HG03520 (cell line): Measurements from ENCODE around the gene XPNPEP3.
"Not testable (repeated sequence)": the region's sequence is repeated elsewhere in the genome, so short reads cannot be mapped to it uniquely, and the experiment has no call there.

Source experiments
- ATAC-seq: cut with Tn5 transposase; IDR thresholded peaks from one replicate; pipeline ENCODE4 v1.9.1; 2021; ENCODE audit warnings: mild to moderate bottlenecking, moderate library complexity; ENCODE audit not compliant: unreplicated experiment

The XPNPEP3 gene

DNA sequence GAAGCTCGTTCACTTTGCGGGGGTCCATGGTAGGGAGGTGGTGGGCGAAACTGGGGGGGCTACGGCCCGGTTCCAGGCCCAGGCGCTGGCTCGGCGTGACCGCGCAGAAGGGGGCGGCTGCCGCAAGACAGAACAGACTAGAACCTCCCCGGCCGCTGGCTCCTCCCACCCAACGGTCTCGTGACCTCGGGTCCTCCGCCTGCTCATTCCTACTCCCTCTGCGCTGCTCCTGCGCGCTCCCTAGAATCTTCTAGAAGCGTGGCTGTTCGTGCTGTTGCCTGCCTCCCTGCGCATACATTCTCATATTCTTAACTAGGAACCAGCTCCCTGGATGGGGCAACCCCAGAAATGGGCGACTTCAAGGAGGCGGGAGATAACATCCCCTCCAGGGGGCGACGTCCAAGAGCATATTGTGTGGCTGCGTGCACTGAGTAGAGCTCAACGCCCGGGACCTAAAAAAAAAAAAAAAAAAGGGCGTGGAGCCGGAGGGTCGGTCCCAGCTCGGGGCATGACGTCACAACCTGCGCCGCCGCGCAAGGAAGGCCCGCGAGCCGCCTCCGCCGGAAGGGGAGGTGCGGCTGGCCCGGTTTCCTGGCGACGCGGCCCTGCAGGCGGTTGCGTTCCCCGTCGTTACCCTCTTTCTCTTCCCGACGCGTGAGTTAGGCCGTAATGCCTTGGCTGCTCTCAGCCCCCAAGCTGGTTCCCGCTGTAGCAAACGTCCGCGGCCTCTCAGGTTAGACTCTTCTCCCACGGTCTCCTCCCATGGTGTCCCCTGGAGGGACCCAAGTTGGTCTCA, at the start of gene XPNPEP3, which contains the start of gene ST13:
Gene XPNPEP3, plus strand, starts transcription at position 636 of the 796 bp plus-strand sequence. Its CDS starts 34 bp downstream, at position 670.
Gene ST13, minus strand, starts transcription at position 127 of the 796 bp plus-strand sequence. Its CDS starts 99 bp downstream, at position 28.
- peak; percentile 75 for ATAC-seq

DNA sequence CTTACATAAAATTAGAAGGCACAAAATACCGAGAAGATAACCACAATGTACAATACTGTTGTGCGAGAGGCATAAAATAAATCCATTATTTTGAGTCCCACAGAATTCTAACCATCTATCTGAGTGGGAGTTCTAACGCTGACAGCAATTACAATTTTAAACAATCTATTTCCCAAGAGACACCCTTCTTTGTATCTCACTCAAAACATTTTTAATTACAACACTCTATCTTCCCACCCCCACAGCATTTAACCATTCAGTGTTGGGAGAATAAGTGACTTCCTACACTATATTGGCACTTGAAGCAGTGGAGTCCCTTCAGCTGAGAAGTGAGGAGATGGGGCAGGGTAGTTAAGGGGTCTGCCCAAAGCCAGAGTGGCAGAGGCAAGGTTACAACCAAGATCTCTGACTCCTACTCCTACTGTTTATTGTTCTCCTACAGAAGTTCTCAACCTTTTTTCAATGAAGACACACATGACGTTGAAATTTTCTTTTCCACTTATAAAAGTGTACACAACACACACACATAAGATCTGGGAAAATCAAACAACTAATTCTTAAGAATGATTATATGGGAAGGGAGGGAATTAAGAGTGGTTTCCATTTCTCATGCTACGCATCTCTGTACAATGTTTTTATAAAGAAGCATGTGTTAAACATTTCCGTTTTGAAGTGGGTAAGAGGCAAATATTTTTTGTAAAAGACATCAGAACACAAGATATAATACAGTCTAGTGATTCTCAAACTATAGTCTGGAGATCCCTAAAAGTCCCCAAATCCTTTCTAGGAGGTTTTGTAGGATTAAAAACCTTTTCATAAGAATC, 48.7 kb upstream of the XPNPEP3 start:
- no peak for ATAC-seq

DNA sequence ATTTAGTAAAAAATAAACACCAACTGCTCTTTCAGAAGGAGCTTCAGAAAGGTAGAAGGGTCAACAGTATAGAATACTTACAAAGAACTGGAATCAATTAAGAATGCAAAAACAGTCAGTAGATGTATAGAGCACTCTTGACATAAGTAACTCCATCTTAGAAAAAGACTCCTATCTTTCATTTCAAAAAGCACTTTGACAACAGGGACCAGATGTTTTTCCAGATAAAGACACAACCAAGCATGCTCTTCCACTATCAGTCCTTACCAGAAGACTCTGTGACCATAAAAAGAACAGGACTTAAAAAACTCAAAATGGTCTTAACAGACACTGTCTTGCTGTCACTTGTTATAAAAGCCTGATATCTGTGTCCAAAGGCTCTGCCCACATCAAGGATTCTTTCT, 43.0 kb upstream of the XPNPEP3 start:
- ATAC-seq: no peak

DNA sequence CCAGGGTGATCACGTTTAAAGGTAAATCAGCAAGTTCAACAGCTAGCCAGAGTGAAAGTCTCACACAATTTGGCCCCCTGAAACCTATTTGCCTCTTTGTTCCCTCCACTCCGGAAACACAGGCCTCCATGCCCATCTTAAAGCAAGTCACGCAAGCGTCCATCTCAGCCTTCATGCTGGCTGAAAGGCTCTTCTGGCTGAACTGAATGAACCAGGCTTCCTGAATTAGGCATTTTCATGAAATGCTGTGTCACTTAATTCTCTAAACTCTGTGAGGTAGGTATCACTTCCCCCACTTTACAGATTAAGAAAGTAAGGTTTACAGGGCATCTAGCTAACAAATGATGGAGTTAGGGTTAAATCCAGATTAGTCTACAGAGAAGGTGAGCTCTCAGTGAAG, 39.2 kb upstream of the XPNPEP3 start:
- no peak for ATAC-seq

DNA sequence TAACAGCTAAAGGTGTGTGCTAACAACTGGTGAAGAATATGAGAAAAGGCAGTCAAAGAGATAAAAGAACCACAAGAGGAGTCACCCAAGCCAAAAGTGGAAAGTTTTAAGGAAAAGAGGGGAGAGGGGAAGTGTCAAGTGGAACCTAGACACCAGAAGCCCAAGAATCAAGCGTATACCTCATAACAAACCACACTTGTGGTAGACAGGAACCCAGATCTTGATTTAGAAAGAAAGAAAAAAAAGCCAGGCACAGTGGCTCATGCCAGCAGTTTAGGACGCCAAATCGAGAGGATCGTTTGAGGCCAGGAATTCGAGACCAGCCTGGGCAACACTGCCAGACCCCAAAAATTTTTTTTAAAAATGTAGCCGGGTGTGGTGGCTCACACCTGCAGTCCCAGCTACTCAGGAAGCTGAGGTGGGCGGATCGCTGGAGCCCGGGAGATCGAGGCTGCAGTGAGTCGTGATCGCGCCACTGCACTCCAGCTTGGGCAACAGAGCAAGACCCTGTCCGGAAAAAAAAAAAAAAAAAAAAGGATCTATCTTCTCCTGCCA, 38.7 kb upstream of the XPNPEP3 start:
- no peak for ATAC-seq

DNA sequence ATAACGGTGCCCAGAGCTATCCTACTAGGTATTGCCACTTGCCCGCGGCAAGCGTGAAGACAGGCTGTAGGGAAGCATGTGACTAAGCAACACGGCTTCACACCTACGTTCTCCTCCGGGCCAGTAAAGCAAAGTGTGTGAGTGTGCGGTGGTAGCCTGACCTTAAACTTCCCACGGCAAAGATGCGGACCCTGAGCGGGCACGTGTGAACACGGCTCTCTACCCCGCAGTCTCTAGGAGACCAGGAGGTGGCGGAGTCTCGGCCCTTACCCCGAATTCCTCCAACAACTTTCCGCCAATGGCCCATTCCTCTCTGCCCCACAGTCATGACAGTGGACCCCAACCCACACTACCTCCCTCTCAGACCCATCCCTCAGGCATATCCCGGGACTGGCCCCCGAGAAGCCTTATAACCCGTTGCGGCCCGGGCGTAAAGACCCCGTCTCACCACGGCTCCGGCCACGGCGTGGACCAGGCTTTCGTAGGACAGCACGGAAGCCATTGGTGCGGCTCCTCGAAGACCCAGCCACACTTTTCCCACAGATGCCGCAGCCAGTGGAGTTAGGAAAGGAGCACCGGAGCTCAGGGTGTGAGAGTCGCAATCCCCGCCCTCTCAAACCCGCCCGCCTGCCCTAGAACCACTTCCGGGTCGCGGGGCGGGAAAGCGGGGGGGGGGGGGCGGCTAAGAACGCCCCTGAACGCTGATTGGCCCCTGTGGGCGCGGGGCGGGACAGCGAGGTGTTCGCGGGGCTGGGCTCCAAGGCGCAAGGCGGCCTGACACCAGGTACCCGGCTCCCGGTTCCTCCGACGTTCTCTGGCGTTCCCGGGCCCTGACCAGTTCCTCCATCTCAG, 38.0 kb upstream of the XPNPEP3 start, which contains the start of gene SLC25A17:
Gene SLC25A17, minus strand, starts transcription at position 600 of the 852 bp plus-strand sequence. Its CDS starts 98 bp downstream, at position 502.
- peak; percentile 45 for ATAC-seq

DNA sequence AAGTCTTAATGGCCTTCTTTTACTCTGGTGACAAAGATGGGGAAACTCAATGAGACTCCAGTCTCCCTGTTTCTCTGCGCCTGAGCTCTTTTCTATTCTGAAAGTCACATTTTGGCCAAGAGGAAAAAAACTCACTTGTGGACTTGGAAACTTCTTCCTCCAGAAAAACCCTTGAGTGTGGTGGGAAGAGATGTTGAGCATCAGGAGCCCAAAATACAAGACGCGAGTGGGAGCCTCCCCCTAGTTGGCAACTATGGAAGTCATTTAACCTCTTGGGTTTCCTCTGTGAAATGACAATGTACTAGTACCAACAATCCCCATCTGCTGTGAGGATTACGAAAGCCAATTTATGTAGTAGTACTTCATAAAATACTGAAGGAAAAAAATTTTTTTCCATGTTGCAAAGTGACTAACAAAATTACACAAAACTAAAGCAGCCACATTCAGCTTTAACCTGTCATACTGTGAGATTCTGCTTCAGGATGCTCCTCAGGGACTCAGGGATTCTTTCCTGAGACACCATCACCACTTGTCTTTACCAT, 37.3 kb upstream of the XPNPEP3 start:
- no peak for ATAC-seq

DNA sequence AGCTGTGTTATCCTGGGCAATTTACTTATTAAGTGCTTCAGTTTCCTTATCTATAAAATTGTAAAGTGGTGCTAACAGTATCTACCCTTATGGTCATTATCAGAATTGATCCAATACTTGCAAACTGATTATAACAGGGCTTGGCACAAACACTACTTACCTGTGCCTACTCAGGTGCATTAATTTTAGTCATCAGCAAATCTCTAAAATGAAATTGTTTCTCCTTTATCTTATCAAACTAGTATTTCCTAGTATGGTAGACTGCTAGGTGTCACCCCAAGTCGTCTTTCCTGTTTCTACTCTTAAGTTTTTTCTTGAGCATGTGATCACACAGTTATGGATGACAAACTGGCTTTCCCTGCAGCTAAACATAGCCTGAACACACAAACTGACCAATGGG, 33.5 kb upstream of the XPNPEP3 start:
- no peak for ATAC-seq

DNA sequence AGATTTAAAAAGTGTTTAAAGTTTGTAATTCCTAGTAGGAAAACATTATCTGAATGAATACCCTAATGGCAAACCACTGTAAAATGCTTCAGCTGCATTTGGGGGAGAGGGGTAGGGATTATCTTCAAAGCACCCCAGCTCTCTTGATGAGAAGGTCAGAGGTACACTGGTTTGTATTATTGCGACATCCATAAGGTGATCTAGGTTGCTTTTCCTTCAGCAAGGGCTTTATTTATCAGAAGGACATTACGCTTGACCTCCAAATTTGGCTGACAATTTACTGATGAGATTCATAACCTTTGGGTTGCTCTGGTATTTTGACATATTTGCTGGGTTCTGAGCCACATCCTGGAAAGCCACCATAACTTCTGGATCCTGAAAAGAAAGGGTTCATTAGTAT, 30.7 kb upstream of the XPNPEP3 start:
- ATAC-seq: not testable (repeated sequence)

DNA sequence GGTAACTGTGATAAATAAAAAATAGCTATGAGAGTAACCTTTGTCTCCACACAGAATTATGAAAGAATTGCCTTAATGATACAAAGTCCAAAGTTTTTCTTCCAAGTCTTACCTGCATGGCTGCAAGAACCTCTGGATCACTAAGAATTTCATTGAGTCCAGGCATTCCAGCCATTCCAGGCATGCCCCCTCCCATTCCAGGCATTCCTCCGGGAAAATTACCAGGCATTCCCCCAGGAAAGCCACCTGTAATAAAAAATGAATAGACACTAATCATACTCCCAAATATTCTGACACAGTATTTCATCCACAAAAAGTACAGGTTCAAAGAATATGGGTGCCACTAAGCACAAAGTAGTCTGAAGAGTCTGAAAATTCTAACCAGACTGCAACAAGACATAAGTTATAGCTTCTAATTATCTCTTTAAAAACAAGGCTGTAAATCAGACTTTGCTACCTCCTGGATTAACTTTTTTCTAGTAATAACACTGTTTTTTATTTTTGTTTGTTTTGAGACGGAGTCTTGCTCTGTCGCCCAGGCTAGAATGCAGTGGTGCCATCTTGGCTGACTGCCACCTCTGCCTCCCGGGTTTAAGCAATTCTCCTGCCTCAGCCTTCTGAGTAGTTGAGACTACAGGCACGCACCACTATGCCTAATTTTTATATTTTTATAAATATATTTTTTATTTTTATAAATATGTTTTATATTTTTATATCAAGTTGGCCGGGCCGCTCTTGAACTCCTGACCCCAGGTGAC, 29.8 kb upstream of the XPNPEP3 start:
- no peak for ATAC-seq

DNA sequence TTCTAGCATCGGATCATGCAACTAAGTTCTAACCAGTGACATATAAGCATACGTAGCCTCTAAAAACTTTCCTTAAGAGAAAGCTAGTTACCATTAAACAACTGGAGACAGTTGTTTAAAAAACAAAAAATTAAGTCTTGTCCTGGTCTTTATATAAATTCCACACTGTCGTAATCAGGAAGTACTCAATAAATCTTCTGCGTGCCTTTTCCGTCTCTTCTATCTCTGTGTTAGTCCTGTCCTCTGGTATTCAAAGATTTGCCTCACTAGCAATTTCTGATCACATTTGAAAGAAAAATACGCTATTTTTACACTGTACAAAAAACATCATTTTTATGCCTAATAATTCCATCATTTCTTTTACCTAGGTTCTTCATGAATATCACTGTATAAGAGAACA, 27.8 kb upstream of the XPNPEP3 start:
- no peak for ATAC-seq

DNA sequence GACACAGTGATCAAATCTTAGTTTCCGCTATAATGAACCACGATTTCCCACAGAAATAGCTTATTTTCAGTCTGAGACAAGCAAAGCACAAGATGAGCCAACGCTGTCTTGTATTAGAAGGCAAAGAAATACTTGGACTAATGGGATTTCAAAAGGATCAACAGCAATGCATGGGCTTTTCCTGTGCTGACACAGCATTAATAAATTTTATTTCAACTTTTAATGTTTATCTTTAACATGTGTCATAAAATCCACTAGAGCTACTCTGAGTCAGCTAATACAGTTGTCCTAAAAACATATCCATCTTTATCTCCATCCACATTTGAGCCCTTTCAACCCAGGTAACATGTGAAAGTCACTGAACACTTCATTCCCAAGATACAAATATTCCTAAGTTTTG, 22.3 kb upstream of the XPNPEP3 start:
- no peak for ATAC-seq

DNA sequence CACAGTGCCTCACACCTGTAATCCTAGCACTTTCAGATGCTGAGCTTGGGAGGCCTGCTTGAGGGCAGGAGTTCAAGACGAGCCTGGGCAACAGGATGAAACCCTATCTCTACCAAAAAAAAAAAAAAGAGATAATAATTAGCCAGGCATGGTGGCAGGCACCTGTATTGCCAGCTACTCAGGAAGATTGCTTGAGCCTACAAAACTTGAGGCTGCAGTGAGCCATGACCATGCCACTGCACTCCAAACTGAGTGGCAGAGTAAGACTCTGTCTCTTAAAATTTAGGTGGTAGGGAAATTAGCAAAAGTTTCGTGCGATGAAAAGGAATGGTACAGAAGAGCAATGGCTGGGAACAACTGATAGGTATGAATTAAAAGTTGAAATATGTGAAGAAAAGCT, 18.5 kb upstream of the XPNPEP3 start:
- no peak for ATAC-seq

DNA sequence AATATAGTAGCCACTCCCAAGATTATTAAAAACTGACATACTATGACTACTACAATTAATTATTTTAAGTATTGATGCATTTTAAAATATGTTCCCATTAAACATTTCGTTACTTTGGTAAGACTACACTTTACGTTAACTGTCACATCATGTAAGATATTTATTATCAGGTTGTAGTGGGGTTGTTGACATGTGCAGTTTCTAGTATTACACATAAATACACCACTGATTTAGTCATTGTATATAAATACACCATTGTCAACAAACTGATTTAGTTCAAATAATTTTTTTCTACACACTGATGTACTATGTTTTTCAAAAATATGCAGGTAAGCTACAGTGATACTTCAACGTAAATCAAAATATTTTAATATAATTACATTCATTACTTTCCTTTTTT, 12.0 kb upstream of the XPNPEP3 start:
- no peak for ATAC-seq

DNA sequence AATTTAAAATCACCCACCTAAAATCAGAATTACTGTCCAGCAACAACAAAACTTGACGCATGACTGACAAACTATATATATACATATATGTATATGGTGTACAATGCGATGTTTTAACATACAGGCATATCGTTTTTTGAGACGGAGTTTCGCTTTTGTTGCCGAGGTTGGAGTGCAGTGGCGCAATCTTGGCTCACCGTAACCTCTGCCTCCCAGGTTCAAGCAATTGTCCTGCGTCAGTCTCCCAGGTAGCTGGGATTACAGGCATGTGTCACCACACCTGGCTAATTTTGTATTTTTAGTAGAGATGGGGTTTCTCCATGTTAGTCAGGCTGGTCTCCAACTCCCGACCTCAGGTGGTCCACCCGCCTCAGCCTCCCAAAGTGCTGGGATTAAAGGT, 11.1 kb upstream of the XPNPEP3 start:
- not testable (repeated sequence) for ATAC-seq

DNA sequence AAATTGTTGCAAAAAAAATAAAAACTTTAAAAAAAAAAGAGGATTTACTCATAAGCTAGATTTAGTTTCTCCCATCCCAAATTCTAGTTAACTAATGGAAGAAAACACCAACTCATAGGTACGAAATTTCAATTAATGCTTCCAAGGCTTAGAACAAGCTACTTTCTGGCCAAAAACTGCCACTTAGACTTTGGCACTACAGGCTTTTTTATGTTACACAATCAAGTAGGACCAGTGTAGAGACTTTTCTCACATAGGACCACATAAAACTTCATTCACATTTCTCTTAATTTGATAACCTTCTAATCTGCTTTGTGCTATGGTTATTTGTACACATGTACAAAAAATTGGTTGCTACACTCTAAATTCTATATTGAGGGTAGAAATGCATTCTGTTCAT, 3.6 kb upstream of the XPNPEP3 start:
- no peak for ATAC-seq

DNA sequence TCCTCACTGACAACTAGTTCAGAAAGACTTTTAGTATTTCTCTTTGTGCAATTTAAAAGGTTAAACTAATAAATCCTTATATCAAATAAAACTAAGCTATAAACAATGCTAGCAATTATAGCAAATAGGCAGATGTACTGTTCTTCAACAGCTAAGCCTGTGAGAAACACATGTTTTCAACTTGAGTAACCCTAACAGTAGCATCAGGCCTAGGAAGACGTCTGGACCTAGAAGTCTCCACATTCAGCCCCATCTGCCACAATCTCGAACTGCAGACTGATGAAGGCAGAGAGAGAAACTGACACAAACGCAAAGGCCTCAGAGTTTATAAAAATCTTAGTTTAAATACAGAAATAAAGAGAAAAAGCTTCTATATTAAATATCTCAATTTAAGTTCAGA, 3.0 kb upstream of the XPNPEP3 start:
- no peak for ATAC-seq

DNA sequence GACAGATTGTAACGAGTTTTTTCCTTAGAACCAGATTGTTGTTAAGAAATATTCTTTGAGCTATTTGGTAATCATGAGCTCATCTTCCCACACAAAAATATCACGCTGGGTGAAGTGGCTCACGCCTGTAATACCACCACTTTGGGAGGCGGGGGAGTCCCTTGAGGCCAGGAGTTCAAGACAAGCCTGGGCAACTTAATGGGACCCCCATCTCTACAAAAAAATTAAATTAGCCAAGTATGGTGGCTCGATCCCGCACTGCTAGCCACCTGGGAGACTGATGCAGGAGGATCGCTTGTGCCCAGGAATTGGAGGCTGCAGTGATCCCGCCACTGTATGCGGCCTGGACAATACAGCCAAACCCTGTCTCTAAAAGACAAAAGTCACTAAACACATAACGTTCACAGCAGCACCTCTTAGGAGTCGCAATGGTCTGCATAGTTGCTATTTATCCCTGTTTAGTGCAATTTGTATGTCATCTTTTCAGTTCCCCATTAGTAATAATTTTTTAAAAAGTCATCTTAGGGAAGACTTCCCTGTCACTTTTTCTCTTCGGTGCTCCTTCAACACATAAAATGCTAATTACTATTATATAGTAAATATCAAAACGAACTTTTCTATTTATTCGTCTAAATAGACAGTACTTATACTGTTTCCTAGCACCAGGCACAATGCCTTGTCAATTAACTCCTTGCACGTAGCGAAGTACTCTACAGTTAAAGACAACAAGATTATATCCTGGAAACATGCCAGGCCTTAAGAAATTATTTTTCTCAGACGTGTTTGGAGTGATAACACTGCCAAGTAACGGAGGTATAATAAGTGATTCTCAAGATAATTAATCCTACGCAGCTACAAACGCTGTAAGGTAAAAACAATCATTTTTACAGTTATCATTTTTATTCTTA, 1.6 kb upstream of the XPNPEP3 start:
- ATAC-seq: no peak
